Nephron progenitor cell (in vitro differentiated cells): ENCODE results near the gene FUT8.

Experiments used
- DNase-seq: peaks from one replicate; pipeline ENCODE4 v3.0.0; 2021
- H3K27ac Mint-ChIP-seq: 2 replicates; pipeline ENCODE4 v1.8.0; 2021; ENCODE audit warnings: mild to moderate bottlenecking, moderate library complexity, mixed read lengths
- H3K27me3 Mint-ChIP-seq: 2 replicates; pipeline ENCODE4 v1.8.0; 2021; ENCODE audit warnings: mild to moderate bottlenecking, low read depth, mixed read lengths; ENCODE audit not compliant: poor library complexity
- H3K36me3 Mint-ChIP-seq: 2 replicates; pipeline ENCODE4 v1.8.0; 2021; ENCODE audit warnings: low read depth, mixed read lengths
- H3K4me1 Mint-ChIP-seq: 2 replicates; pipeline ENCODE4 v1.8.0; 2021; ENCODE audit warnings: mixed read lengths
- H3K4me3 Mint-ChIP-seq: 2 replicates; pipeline ENCODE4 v1.8.0; 2021; ENCODE audit warnings: mild to moderate bottlenecking, moderate library complexity, mixed read lengths
- H3K9me3 Mint-ChIP-seq: 2 replicates; pipeline ENCODE4 v1.8.0; 2021; ENCODE audit warnings: mild to moderate bottlenecking, moderate library complexity, mixed read lengths
- TF ChIP-seq, protein P1 (sequence below): fragments of 200-600 bp; sonication (generic); IDR thresholded peaks from 2 replicates; pipeline ENCODE4 v1.5.0; 2021; ENCODE audit warnings: antibody characterized with exemption

The FUT8 gene

DNA sequence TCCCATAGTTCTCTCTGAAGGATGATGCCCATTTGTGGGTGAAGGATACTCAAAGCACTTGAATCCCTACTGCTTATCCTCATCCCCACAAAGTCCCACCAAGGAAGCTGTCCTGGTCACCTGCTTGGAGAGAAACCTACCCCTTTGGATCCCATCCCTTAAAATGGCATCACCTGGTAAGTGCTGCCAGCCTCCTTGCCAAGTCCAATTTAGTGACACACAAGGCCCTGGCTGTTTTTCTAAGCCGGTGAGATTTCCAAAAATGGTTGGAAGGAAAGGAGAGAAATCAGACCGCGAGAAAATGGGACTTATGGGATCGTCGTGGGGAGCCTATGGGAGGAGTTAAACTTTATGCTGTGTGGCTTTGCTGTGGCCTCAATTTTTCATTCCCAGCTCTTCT lies 358.2 kb downstream of the FUT8 start:
- no peak overlapping the region for H3K27ac Mint-ChIP-seq
- H3K9me3 Mint-ChIP-seq = peaks cover 6% of the 10 kb centered on the region
- DNase-seq = no peak
- H3K4me1 Mint-ChIP-seq = no peaks in the 10 kb centered on the region
- peak overlapping the region; percentile 15 for H3K4me3 Mint-ChIP-seq
- TF ChIP-seq, protein P1, sequence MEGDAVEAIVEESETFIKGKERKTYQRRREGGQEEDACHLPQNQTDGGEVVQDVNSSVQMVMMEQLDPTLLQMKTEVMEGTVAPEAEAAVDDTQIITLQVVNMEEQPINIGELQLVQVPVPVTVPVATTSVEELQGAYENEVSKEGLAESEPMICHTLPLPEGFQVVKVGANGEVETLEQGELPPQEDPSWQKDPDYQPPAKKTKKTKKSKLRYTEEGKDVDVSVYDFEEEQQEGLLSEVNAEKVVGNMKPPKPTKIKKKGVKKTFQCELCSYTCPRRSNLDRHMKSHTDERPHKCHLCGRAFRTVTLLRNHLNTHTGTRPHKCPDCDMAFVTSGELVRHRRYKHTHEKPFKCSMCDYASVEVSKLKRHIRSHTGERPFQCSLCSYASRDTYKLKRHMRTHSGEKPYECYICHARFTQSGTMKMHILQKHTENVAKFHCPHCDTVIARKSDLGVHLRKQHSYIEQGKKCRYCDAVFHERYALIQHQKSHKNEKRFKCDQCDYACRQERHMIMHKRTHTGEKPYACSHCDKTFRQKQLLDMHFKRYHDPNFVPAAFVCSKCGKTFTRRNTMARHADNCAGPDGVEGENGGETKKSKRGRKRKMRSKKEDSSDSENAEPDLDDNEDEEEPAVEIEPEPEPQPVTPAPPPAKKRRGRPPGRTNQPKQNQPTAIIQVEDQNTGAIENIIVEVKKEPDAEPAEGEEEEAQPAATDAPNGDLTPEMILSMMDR = no peak
- H3K27me3 Mint-ChIP-seq = peaks cover 11% of the 10 kb centered on the region
- no peaks in the 10 kb centered on the region for H3K36me3 Mint-ChIP-seq

DNA sequence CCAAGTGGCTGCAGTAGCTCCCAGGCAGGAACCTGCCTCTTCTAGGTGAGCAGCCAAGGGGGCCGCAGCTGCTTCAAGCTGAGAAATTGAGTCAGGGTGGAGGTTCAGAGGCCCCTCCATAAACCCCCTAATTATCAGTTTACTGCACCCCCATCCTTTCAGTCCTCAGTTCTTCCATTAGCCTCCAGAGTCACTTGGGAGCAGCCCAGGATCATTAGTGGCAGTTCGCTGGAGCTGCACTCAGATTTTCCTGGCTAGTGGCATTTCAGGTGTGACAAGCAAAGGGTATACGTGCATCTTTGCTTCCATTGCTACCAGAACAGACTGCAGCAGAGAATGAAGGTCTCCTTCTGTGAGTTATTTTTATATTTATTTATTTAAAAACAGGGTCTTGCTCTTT lies 358.7 kb downstream of the FUT8 start:
- Mint-ChIP-seq H3K9me3 (peaks cover 6% of the 10 kb centered on the region), H3K4me1 (no peaks in the 10 kb centered on the region), H3K27me3 (peaks cover 14% of the 10 kb centered on the region), H3K27ac (no peak overlapping the region), H3K36me3 (no peaks in the 10 kb centered on the region), H3K4me3 (no peak overlapping the region)
- DNase-seq = no peak
- TF ChIP-seq, protein P1 = no peak

- TF ChIP-seq, protein P1 = no peak
- Mint-ChIP-seq H3K4me1 (no peaks in the 10 kb centered on the region), H3K27me3 (peaks cover 13% of the 10 kb centered on the region), H3K36me3 (no peaks in the 10 kb centered on the region), H3K4me3 (no peak overlapping the region), H3K27ac (no peak overlapping the region), H3K9me3 (peaks cover 6% of the 10 kb centered on the region)
- no peak for DNase-seq
These were observed 359.9 kb downstream of the FUT8 start for GRCh38 chr14:65772466-65772865.

- no peak for DNase-seq
- H3K27ac Mint-ChIP-seq = no peak overlapping the region
- H3K36me3 Mint-ChIP-seq = no peaks in the 10 kb centered on the region
- peaks cover 5% of the 10 kb centered on the region for H3K9me3 Mint-ChIP-seq
- H3K4me3 Mint-ChIP-seq = no peak overlapping the region
- no peaks in the 10 kb centered on the region for H3K4me1 Mint-ChIP-seq
- TF ChIP-seq, protein P1 = no peak
- peaks cover 13% of the 10 kb centered on the region for H3K27me3 Mint-ChIP-seq
These were observed 360.5 kb downstream of the FUT8 start for GRCh38 chr14:65772921-65773574.

- H3K27me3 Mint-ChIP-seq = peaks cover 13% of the 10 kb centered on the region
- H3K4me1 Mint-ChIP-seq = no peaks in the 10 kb centered on the region
- TF ChIP-seq, protein P1 = no peak
- H3K27ac Mint-ChIP-seq = no peak overlapping the region
- H3K4me3 Mint-ChIP-seq = no peak overlapping the region
- H3K9me3 Mint-ChIP-seq = no peaks in the 10 kb centered on the region
- H3K36me3 Mint-ChIP-seq = no peaks in the 10 kb centered on the region
- no peak for DNase-seq
These were observed 361.5 kb downstream of the FUT8 start for GRCh38 chr14:65774041-65774440.

GRCh38 chr14:65776193-65776852 lies 363.8 kb downstream of the FUT8 start:
- DNase-seq = no peak
- Mint-ChIP-seq H3K27me3 (peaks cover 4% of the 10 kb centered on the region), H3K36me3 (no peaks in the 10 kb centered on the region), H3K4me3 (no peak overlapping the region), H3K4me1 (no peaks in the 10 kb centered on the region), H3K27ac (no peak overlapping the region), H3K9me3 (no peaks in the 10 kb centered on the region)
- TF ChIP-seq, protein P1 = no peak
